ENCODE data around the gene ALX4. TPM values are rescaled to one million over a fixed set of nuclear protein-coding genes. Genes with fewer than 3 reads are reported as not detected.

ALX4 gene
- total RNA-seq, 1 experiment from 2014 or later, result not detected

DNA sequence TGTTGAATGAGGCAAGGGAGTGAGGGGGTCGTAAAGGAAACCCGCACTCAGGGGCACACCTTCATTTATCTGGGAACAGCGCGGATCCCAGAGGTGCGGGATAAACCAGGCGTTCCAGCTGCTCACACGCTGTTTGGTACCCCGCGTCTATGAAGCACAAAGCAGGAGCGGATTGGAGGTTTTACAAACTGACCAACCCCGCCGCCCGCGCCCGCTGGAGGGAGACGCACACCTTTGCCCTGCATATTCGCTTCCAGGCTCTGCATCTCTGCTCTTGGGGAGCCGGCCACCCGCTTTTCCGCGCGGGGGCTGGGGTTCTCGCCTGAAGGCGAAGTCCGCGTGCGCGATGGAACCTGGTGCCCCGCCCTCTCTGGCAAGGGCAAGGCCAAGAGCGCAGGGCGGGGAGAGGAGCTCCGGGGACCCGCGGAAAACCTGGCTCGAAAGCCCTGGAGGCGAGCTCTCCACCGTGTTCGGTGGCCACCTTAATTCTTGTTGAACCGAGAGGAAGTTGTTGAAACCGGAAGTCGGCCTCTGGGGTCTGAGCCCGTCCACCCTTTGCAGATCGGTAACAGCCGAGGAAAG is 6.8 kb upstream of the ALX4 start:
- intact Hi-C loops (cut with micrococcal nuclease), result no loop called here
- no peak overlapping the region for H3K4me3 Mint-ChIP-seq (ENCODE audit: unreplicated experiment)
- H3K36me3 Mint-ChIP-seq (ENCODE audit: insufficient read depth, unreplicated experiment), result no peaks in the 10 kb centered on the region
- POLR2A ChIA-PET, result no interaction called here
- no peak overlapping the region for H3K27ac Mint-ChIP-seq (ENCODE audit: low read depth, unreplicated experiment)
- H3K4me1 Mint-ChIP-seq (ENCODE audit: insufficient read depth, unreplicated experiment), result no peaks in the 10 kb centered on the region
- no TSS peak for BruUV-seq (replicated peaks)
- TF ChIP-seq, protein P1, sequence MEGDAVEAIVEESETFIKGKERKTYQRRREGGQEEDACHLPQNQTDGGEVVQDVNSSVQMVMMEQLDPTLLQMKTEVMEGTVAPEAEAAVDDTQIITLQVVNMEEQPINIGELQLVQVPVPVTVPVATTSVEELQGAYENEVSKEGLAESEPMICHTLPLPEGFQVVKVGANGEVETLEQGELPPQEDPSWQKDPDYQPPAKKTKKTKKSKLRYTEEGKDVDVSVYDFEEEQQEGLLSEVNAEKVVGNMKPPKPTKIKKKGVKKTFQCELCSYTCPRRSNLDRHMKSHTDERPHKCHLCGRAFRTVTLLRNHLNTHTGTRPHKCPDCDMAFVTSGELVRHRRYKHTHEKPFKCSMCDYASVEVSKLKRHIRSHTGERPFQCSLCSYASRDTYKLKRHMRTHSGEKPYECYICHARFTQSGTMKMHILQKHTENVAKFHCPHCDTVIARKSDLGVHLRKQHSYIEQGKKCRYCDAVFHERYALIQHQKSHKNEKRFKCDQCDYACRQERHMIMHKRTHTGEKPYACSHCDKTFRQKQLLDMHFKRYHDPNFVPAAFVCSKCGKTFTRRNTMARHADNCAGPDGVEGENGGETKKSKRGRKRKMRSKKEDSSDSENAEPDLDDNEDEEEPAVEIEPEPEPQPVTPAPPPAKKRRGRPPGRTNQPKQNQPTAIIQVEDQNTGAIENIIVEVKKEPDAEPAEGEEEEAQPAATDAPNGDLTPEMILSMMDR (IDR thresholded peaks at IDR 0.05; ENCODE audit: unreplicated experiment), result no peak
- CTCF ChIA-PET, result no interaction called here
- no peak for DNase-seq (ENCODE audit: unreplicated experiment)
- H3K27me3 Mint-ChIP-seq (ENCODE audit: insufficient read depth, unreplicated experiment), result peaks cover 95% of the 10 kb centered on the region
- H3K9me3 Mint-ChIP-seq (ENCODE audit: unreplicated experiment), result no peaks in the 10 kb centered on the region

DNA sequence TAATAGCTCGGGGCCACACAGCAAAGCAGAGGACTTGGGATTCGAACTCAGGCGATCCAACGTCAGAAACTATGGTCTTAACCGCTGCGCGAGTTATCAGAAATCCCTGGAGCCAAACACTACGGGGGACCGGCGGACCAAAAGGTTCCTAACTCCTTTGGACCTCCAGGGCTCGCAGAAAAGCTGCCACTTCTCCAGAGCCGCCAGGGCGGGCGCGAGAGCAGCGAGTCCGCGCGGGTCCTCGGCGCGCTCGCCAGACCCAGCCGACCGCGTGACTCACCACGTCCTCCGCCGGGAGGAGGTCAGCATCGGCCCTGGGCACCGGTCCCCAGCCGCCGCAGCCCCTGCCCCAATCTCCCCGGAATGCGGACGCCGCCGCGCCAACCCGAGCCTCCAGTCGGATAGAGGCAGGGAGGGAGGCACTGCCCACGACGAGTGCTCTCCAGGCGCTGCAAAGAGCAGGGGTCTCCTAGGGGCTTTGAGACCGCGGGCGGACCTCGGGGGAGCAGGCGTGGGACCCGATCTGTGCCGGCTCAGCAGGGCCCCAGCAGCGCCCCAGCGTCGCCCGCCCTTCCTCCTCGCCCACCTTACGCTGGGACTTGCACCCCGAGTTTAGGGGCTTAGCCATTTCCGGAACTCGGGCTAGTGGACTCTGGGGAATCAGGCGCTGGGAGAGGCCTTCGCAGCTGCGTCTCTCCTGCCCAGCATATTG is 6.2 kb upstream of the ALX4 start:
- H3K4me1 Mint-ChIP-seq (ENCODE audit: insufficient read depth, unreplicated experiment), result no peaks in the 10 kb centered on the region
- DNase-seq (ENCODE audit: unreplicated experiment), result no peak
- no peaks in the 10 kb centered on the region for H3K9me3 Mint-ChIP-seq (ENCODE audit: unreplicated experiment)
- POLR2A ChIA-PET, result no interaction called here
- CTCF ChIA-PET, result no interaction called here
- peaks cover 95% of the 10 kb centered on the region for H3K27me3 Mint-ChIP-seq (ENCODE audit: insufficient read depth, unreplicated experiment)
- no peaks in the 10 kb centered on the region for H3K36me3 Mint-ChIP-seq (ENCODE audit: insufficient read depth, unreplicated experiment)
- no peak overlapping the region for H3K4me3 Mint-ChIP-seq (ENCODE audit: unreplicated experiment)
- H3K27ac Mint-ChIP-seq (ENCODE audit: low read depth, unreplicated experiment), result no peak overlapping the region
- TF ChIP-seq, protein P1 (IDR thresholded peaks at IDR 0.05; ENCODE audit: unreplicated experiment), result no peak
- no TSS peak for BruUV-seq (replicated peaks)
- intact Hi-C loops (cut with micrococcal nuclease), result no loop called here

DNA sequence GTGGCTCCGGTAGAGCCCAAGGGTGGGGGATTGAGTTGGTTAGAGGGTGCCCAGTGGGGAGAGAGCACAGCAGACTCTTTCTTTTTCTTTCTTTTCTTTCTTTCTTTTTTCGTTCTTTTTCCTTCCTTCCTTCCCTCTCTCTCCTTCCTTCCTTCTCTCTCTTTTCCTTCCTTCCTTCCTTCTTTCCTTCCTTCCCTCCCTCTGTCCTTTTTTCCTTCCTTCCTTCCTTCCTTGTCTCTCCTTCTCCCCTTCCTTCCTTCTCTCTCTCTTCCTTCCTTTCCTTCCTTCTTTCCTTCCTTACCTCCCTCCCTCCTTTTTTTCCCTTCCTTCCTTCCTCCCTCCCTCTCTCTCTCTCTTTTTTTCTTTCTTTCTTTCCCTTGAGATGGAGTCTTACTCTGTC is 4.8 kb upstream of the ALX4 start:
- H3K27ac Mint-ChIP-seq (ENCODE audit: low read depth, unreplicated experiment), result no peak overlapping the region
- H3K27me3 Mint-ChIP-seq (ENCODE audit: insufficient read depth, unreplicated experiment), result peaks cover 91% of the 10 kb centered on the region
- ChIA-PET CTCF (interaction anchor here (0.6 kb wide), 1 partner anchor 27 kb away, joined by 3 read pairs; no protein-coding TSS in a partner anchor), POLR2A (no interaction called here)
- H3K4me3 Mint-ChIP-seq (ENCODE audit: unreplicated experiment), result no peak overlapping the region
- intact Hi-C loops (cut with micrococcal nuclease), result no loop called here
- H3K36me3 Mint-ChIP-seq (ENCODE audit: insufficient read depth, unreplicated experiment), result no peaks in the 10 kb centered on the region
- no TSS peak for BruUV-seq (replicated peaks)
- TF ChIP-seq, protein P1 (IDR thresholded peaks at IDR 0.05; ENCODE audit: unreplicated experiment), result no peak
- no peaks in the 10 kb centered on the region for H3K9me3 Mint-ChIP-seq (ENCODE audit: unreplicated experiment)
- H3K4me1 Mint-ChIP-seq (ENCODE audit: insufficient read depth, unreplicated experiment), result no peaks in the 10 kb centered on the region
- DNase-seq (ENCODE audit: unreplicated experiment), result no peak

DNA sequence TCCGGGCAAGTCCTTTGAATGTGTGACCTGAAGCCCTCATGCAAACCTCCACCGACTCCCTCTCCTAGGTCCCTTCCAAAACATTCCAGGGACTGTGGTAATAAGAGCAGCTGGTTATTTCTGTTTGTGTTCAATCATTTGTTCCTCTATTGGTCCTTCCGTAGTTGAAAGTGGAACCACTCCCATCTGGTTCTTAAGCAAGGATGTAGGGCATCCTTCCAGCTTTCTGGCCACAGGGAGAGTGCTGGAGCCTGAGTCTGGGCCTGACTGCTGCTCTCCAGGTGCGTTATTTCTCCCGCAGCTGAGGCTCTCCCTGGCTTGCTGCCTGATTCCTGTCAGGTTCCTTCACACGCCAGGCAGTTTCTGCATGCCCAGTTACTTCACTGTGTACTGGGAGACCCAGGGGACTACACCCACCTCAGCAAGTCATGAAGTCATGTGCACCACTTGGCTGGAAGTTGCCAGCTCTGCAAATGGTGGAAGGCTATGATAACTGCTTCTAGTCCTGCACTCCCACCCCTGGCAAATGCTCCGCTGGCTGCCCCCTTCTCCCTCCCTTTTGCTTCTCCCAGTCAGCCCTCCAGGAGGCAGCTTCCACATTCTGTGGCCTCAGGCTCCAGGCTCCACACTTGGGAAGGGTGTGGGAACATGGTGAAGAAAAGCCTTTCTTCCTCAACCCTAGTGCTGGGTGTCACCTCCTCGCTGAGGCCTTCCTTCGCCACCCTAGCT is 4.0 kb upstream of the ALX4 start:
- no peak overlapping the region for H3K4me3 Mint-ChIP-seq (ENCODE audit: unreplicated experiment)
- CTCF ChIA-PET, result interaction anchor here (1.0 kb wide), 1 partner anchor 28 kb away, joined by 3 read pairs; no protein-coding TSS in a partner anchor

More for the DNA sequence above, 4.0 kb upstream of the ALX4 start:
- H3K4me1 Mint-ChIP-seq (ENCODE audit: insufficient read depth, unreplicated experiment), result no peaks in the 10 kb centered on the region
- intact Hi-C loops (cut with micrococcal nuclease), result no loop called here
- peak; percentile 60 for DNase-seq (ENCODE audit: unreplicated experiment)
- TF ChIP-seq, protein P1 (IDR thresholded peaks at IDR 0.05; ENCODE audit: unreplicated experiment), result no peak
- BruUV-seq (replicated peaks), result no TSS peak
- peaks cover 83% of the 10 kb centered on the region for H3K27me3 Mint-ChIP-seq (ENCODE audit: insufficient read depth, unreplicated experiment)
- no peak overlapping the region for H3K27ac Mint-ChIP-seq (ENCODE audit: low read depth, unreplicated experiment)
- no peaks in the 10 kb centered on the region for H3K36me3 Mint-ChIP-seq (ENCODE audit: insufficient read depth, unreplicated experiment)
- H3K9me3 Mint-ChIP-seq (ENCODE audit: unreplicated experiment), result no peaks in the 10 kb centered on the region
- POLR2A ChIA-PET, result interaction anchor here (0.7 to 0.9 kb wide), 2 partner anchors 9 to 251 kb away, joined by 3 read pairs; partner anchors contain the start of gene CD82

Measured in MCF 10A (cell line).